HCT116 (cell line): ENCODE data around the gene ATP6V0A1. TPM values are rescaled to one million over a fixed set of nuclear protein-coding genes. Genes with fewer than 3 reads are reported as not detected.

Experiments
- ATAC-seq: fragments of 200-7000 bp; cut with Tn5 transposase; 2 replicates; pipeline ENCODE4 v1.9.1; 2020; ENCODE audit warnings: mild to moderate bottlenecking, moderate library complexity
- BruUV-seq: library from RNA; stranded (reverse); fragments of 400-500 nt; replicated peaks from 2 replicates; lab custom pipeline; 2021; lab: Mats Ljungman, UMichigan
- CTCF ChIA-PET: fragments of 300-600 bp; sonication (Branson Sonifier 250); formaldehyde crosslinking; loops from one replicate; lab custom pipeline; 2021; ENCODE audit warnings: antibody characterized with exemption; lab: Charles Lee
- POLR2A ChIA-PET: fragments of 300-600, 350-600 bp; sonication (Branson Sonifier 250); formaldehyde crosslinking; loops from one replicate; lab custom pipeline; 2021; ENCODE audit warnings: antibody characterized with exemption; lab: Charles Lee
- RAD21 ChIA-PET, 2 experiments: fragments of 300-600 bp; sonication (Branson Sonifier 250); formaldehyde crosslinking; loops; one replicate each; lab custom pipeline; 2023; ENCODE audit warnings: low total read pairs in 2 of 2; ENCODE audit not compliant: uncharacterized antibody in 2 of 2, unreplicated experiment in 2 of 2, low non-redundant PET in 1 of 2; lab: Charles Lee
- DNase-seq: peaks from one replicate; pipeline ENCODE4 v3.0.0-alpha.2; 2010; ENCODE audit warnings: low read depth, low spot score
- H2AFZ ChIP-seq: fragments of 200-600 bp; shearing (Covaris generic), sonication (generic); 2 replicates; pipeline ENCODE4 v1.6.1; 2017; ENCODE audit warnings: low read depth, mixed run types, mixed read lengths, antibody characterized with exemption, low read length; ENCODE audit not compliant: poor library complexity, severe bottlenecking
- H3K27ac ChIP-seq: 2 replicates; pipeline ENCODE4 v1.5.1; 2012; ENCODE audit warnings: low read depth, low read length
- H3K27me3 ChIP-seq: fragments of 200-600 bp; sonication (generic); 2 replicates; pipeline ENCODE4 v1.6.1; 2016; ENCODE audit warnings: mixed run types, low read length, mixed read lengths; ENCODE audit not compliant: insufficient read depth
- H3K36me3 ChIP-seq, 2 experiments: fragments of 200-500 bp in 1 of 2; fragments of 200-600 bp in 1 of 2; sonication (Bioruptor generic) in 1 of 2; sonication (generic) in 1 of 2; 2 replicates each; pipeline versions ENCODE4 v1.5.1 to v1.6.1; 2014 to 2016; ENCODE audit warnings: low read length in 2 of 2, inconsistent platforms in 1 of 2, mixed read lengths in 1 of 2, mixed run types in 1 of 2; ENCODE audit not compliant: insufficient read depth in 2 of 2, control insufficient read depth in 1 of 2
- H3K4me1 ChIP-seq, 2 experiments: fragments of 200-600 bp in 1 of 2; sonication (generic) in 1 of 2; 2 replicates each; pipeline versions ENCODE4 v1.5.1 to v1.6.1; 2012 to 2017; ENCODE audit warnings: low read length in 2 of 2, inconsistent platforms in 1 of 2, mild to moderate bottlenecking in 1 of 2, mixed read lengths in 1 of 2, mixed run types in 1 of 2, moderate library complexity in 1 of 2; ENCODE audit not compliant: insufficient read depth in 2 of 2, control insufficient read depth in 1 of 2
- H3K4me2 ChIP-seq: fragments of 200-600 bp; sonication (generic); 2 replicates; pipeline ENCODE4 v1.6.1; 2017; ENCODE audit warnings: mixed run types, low read length, mixed read lengths
- H3K4me3 ChIP-seq, 2 experiments: fragments of 200-600 bp in 1 of 2; sonication (generic) in 1 of 2; replicated peaks in 1 of 2; 2 replicates each; pipeline ENCODE4 v1.5.1; 2011 to 2016; ENCODE audit warnings: low read length in 2 of 2, control low read depth in 1 of 2, low read depth in 1 of 2, mild to moderate bottlenecking in 1 of 2, mixed read lengths in 1 of 2, mixed run types in 1 of 2
- H3K79me2 ChIP-seq: fragments of 200-600 bp; sonication (generic); 2 replicates; pipeline ENCODE4 v1.6.1; 2017; ENCODE audit warnings: mild to moderate bottlenecking, mixed run types, low read length, moderate library complexity, mixed read lengths; ENCODE audit not compliant: insufficient read depth
- H3K9ac ChIP-seq: fragments of 200-600 bp; sonication (generic); 2 replicates; pipeline ENCODE4 v1.6.1; 2016; ENCODE audit warnings: low read length, mixed read lengths
- H3K9me2 ChIP-seq: fragments of 200-600 bp; sonication (generic), shearing (Covaris generic); 2 replicates; pipeline ENCODE4 v1.6.1; 2017; ENCODE audit warnings: mixed run types, mild to moderate bottlenecking, moderate library complexity; ENCODE audit not compliant: insufficient read depth
- H3K9me3 ChIP-seq, 2 experiments: fragments of 200-500 bp in 1 of 2; fragments of 200-600 bp in 1 of 2; sonication (Bioruptor generic) in 1 of 2; sonication (generic) in 1 of 2; 2 replicates each; pipeline ENCODE4 v1.6.1; 2014 to 2017; ENCODE audit warnings: low read length in 2 of 2, mixed read lengths in 2 of 2, inconsistent platforms in 1 of 2, low read depth in 1 of 2, mild to moderate bottlenecking in 1 of 2, mixed run types in 1 of 2, moderate library complexity in 1 of 2; ENCODE audit not compliant: control insufficient read depth in 1 of 2, insufficient read depth in 1 of 2
- H4K20me1 ChIP-seq: fragments of 200-600 bp; sonication (generic), shearing (Covaris generic); 2 replicates; pipeline ENCODE4 v1.6.1; 2017; ENCODE audit warnings: mixed run types, mild to moderate bottlenecking, moderate library complexity; ENCODE audit not compliant: insufficient read depth
- ATF3 ChIP-seq: IDR thresholded peaks from 2 replicates; pipeline ENCODE4 v1.6.1; 2012
- CBX3 ChIP-seq: IDR thresholded peaks from 2 replicates; pipeline ENCODE4 v1.6.1; 2012; ENCODE audit warnings: low read depth
- CEBPB ChIP-seq: IDR thresholded peaks from 2 replicates; pipeline ENCODE4 v1.6.1; 2012; ENCODE audit warnings: low read depth
- CTCF ChIP-seq, 3 experiments: fragments of 200-600 bp in 1 of 3; sonication (generic) in 1 of 3; IDR thresholded peaks in 2 of 3; conservative IDR thresholded peaks in 1 of 3; 2 replicates each; pipeline ENCODE4 v1.5.1; 2012 to 2017; ENCODE audit warnings: low read depth in 2 of 3, low read length in 2 of 3, antibody characterized with exemption in 1 of 3, borderline replicate concordance in 1 of 3, control low read depth in 1 of 3, mild to moderate bottlenecking in 1 of 3, mixed read lengths in 1 of 3, mixed run types in 1 of 3, moderate library complexity in 1 of 3; ENCODE audit not compliant: insufficient read depth in 1 of 3
- EZH2 ChIP-seq: fragments of 200-600 bp; sonication (generic); IDR thresholded peaks from 2 replicates; pipeline ENCODE4 v1.6.1; 2017; ENCODE audit warnings: antibody characterized with exemption, mixed run types
- EZH2phosphoT487 ChIP-seq: fragments of 200-600 bp; IDR thresholded peaks from 2 replicates; pipeline ENCODE4 v1.6.1; 2018; ENCODE audit warnings: antibody characterized with exemption, borderline replicate concordance
- FOSL1 ChIP-seq: IDR thresholded peaks from 2 replicates; pipeline ENCODE4 v1.6.1; 2012; ENCODE audit warnings: low read depth
- JUND ChIP-seq: IDR thresholded peaks from 2 replicates; pipeline ENCODE4 v1.6.1; 2012
- POLR2A ChIP-seq: IDR thresholded peaks from 2 replicates; pipeline ENCODE4 v1.7.0; 2011; ENCODE audit warnings: borderline replicate concordance; ENCODE audit not compliant: insufficient read depth, insufficient read length; ENCODE audit errors: extremely low read depth
- POLR2AphosphoS5 ChIP-seq: IDR thresholded peaks from 2 replicates; pipeline ENCODE4 v1.6.1; 2011; ENCODE audit warnings: mild to moderate bottlenecking, low read depth, low read length, moderate library complexity
- RAD21 ChIP-seq: IDR thresholded peaks from 2 replicates; pipeline ENCODE4 v1.6.1; 2012; ENCODE audit warnings: low read depth, mild to moderate bottlenecking
- REST ChIP-seq: IDR thresholded peaks from 2 replicates; pipeline ENCODE4 v1.6.1; 2012; ENCODE audit warnings: low read depth
- SIN3A ChIP-seq: IDR thresholded peaks from 2 replicates; pipeline ENCODE4 v1.6.1; 2012; ENCODE audit warnings: low read depth
- SP1 ChIP-seq: IDR thresholded peaks from 2 replicates; pipeline ENCODE4 v1.6.1; 2012; ENCODE audit warnings: low read depth
- TCF7L2 ChIP-seq: IDR thresholded peaks from 2 replicates; pipeline ENCODE4 v1.7.0; 2011; ENCODE audit warnings: borderline replicate concordance, inconsistent platforms; ENCODE audit not compliant: insufficient read depth, insufficient read length; ENCODE audit errors: extremely low read depth
- YY1 ChIP-seq: IDR thresholded peaks from 2 replicates; pipeline ENCODE4 v1.6.1; 2011; ENCODE audit warnings: low read length, low read depth, moderate library complexity, mild to moderate bottlenecking; ENCODE audit not compliant: insufficient replicate concordance; ENCODE audit errors: extremely low read depth
- ZFX ChIP-seq: fragments of 450-650 bp; IDR thresholded peaks from 2 replicates; pipeline ENCODE4 v1.6.1; 2017
- ZNF274 ChIP-seq: fragments of 200-500 bp; sonication (Bioruptor generic); IDR thresholded peaks from 2 replicates; pipeline ENCODE4 v1.6.1; 2014; ENCODE audit warnings: mild to moderate bottlenecking, low read depth, low read length, inconsistent platforms
- intact Hi-C: fragments of 100-400 bp; cut with micrococcal nuclease; formaldehyde crosslinking; loops from 2 replicates; pipeline ENCODE4 v1.10.0; 2022
- total RNA-seq: library from RNA; stranded (reverse); gene quantifications from one replicate; pipeline ENCODE4 v1.2.1, GENCODE V29; 2021; ENCODE audit not compliant: unreplicated experiment

ATP6V0A1 gene
- total RNA-seq, 1 experiment from 2014 or later, result 65.2 TPM

GRCh38 chr17:42564815-42565522 lies 106.3 kb downstream of the ATP6V0A1 start:
- BruUV-seq, result no TSS peak
- H3K27ac ChIP-seq, result peak overlapping the region; percentile 89; the same call in 1 of the 2 replicates
- ChIA-PET POLR2A (no interaction called here), CTCF (no interaction called here), RAD21 (no interaction called here)
- H3K4me2 ChIP-seq, result no peak overlapping the region
- H3K4me3 ChIP-seq, result no peak overlapping the region
- H3K9ac ChIP-seq, result no peak overlapping the region
- H4K20me1 ChIP-seq, result no peaks in the 10 kb centered on the region
- H3K27me3 ChIP-seq, result no peaks in the 10 kb centered on the region
- H2AFZ ChIP-seq, result no peak overlapping the region
- H3K4me1 ChIP-seq, result peaks cover 23 to 51% of the 10 kb centered on the region in 2 experiments
- peaks cover 55% of the 10 kb centered on the region for H3K79me2 ChIP-seq
- H3K9me3 ChIP-seq, result no peaks in the 10 kb centered on the region
- ATAC-seq (no peak), DNase-seq (no peak)
- H3K36me3 ChIP-seq, result peaks cover 23 to 44% of the 10 kb centered on the region in 2 experiments
- no peaks in the 10 kb centered on the region for H3K9me2 ChIP-seq
- no peak for TF ChIP-seq EZH2
- TF ChIP-seq SP1, result no peak
- TF ChIP-seq YY1, result no peak
- TF ChIP-seq CEBPB, result no peak
- no peak for TF ChIP-seq POLR2A
- no peak for TF ChIP-seq EZH2phosphoT487
- no peak for TF ChIP-seq CTCF (IDR thresholded peaks at IDR 0.05 in 2 of 3, conservative IDR thresholded peaks at IDR 0.05 in 1 of 3; ENCODE audit: borderline replicate concordance in 1 of 3, insufficient read depth in 1 of 3, low read depth in 2 of 3, low read length in 2 of 3)
- TF ChIP-seq TCF7L2, result no peak
- TF ChIP-seq JUND, result no peak
- no peak for TF ChIP-seq FOSL1
- no peak for TF ChIP-seq RAD21
- no peak for TF ChIP-seq ATF3
- no peak for TF ChIP-seq ZNF274
- TF ChIP-seq POLR2AphosphoS5, result no peak
- no peak for TF ChIP-seq CBX3
- TF ChIP-seq ZFX, result no peak
- TF ChIP-seq SIN3A, result no peak
- no peak for TF ChIP-seq REST
- intact Hi-C loops, result no loop called here
